ENCODE measurements around the gene SERPINA4.
"Not testable (repeated sequence)": the region's sequence is repeated elsewhere in the genome, so short reads cannot be mapped to it uniquely, and the experiment has no call there.

SERPINA4 gene

GRCh38 chr14:94569381-94570001 lies 8.2 kb downstream of the SERPINA4 start:
- no peak for DNase-seq

DNA sequence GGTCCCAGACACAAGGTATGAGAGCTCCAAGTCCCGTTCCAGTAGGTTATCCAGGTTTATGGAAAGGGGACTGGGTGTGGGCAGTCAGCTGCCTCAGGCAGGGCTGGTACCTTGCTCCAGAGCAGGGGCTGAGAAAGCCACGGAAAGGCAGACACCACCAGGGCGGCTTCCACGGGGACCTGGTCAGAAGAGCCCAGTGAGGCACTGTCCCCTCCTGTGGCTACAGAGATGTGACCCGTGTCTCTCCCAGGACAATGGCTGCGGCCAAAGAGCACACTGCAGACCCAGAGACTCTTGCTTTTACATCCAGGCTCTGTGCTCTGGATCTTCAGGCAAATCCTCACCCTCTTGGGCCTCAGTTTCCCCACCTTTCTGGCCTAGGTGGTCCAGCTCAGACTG lies 8.8 kb downstream of the SERPINA4 start:
- no peak for DNase-seq

- no peak for DNase-seq
Observed at GRCh38 chr14:94570440-94570839, 9.2 kb downstream of the SERPINA4 start.

- no peak for DNase-seq
Observed at GRCh38 chr14:94571395-94571794, 10.2 kb downstream of the SERPINA4 start.

- no peak for DNase-seq
Observed at GRCh38 chr14:94571950-94572349, 10.7 kb downstream of the SERPINA4 start.

DNA sequence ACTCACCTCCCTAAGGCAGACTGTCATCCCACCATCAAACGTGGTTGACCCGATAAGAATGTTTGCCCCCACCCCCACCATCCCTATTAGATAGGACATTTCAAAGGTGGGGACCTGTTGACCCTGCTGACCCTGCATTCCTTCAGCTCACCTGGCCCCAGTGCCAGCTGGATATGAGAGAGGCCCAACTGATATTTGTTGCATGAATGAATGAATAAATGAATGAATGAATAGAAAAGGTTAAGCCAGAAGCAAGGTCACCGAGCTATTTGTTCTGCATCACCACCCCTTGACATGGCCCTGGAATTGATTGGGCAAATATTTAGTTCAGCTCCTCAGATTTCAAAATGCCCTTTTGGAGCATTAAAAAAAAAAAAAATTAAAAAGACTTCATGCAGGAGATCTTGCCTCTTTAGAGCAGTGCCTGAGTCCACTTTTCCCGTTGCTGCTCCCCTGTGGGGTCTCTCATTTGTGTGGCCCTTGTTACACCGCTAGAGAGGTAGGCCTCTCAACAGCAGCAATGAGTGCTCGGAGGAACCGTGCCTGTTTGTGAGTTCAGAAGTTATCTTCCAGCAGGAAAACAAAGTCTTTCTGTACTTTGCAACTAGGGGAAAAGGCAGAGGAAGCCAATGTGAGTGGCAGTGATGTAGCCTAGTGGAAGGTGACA lies 11.5 kb downstream of the SERPINA4 start:
- no peak for DNase-seq

DNA sequence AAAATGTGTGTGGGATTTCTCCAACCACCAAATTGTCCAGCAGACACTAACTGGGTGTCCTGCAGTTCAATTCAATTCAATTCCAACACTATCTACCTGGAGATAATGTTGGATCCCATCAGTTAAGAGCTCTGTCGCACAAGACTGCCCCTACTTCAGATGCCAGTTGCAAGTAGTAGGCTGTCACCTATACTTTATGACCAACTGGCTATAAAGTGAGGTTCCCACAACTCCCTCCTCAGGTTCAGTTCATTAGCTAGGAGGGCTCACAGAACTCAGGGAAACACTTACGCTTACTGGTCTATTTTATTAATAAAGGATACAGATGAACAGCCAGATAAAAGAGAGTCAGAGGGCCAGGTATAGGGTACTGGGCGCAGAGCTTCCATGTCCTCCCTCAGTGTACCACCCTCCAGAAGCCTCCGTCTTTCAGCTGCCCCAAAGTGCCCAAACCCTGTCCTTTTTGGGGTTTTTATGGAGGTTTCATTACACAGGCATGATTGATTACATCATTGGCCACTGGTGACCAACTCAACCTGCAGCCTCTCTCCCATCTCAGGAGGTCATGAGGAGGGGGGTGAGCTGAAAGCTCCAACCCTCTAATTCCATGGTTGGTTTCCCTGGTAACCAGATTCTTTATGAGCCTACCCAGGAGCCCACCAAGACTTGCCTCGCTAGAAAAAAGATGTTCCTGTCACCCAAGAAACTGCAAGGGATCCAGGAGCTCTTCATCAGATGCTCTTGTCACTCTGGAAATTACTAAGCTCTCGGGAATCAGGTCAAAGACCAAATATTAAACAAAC lies 12.4 kb downstream of the SERPINA4 start:
- DNase-seq = no peak

GRCh38 chr14:94574336-94574735 lies 13.1 kb downstream of the SERPINA4 start:
- no peak for DNase-seq

GRCh38 chr14:94575730-94576585 lies 14.7 kb downstream of the SERPINA4 start:
- DNase-seq = no peak

- DNase-seq = not testable (repeated sequence)
Observed at GRCh38 chr14:94577472-94577871, 16.2 kb downstream of the SERPINA4 start.

DNA sequence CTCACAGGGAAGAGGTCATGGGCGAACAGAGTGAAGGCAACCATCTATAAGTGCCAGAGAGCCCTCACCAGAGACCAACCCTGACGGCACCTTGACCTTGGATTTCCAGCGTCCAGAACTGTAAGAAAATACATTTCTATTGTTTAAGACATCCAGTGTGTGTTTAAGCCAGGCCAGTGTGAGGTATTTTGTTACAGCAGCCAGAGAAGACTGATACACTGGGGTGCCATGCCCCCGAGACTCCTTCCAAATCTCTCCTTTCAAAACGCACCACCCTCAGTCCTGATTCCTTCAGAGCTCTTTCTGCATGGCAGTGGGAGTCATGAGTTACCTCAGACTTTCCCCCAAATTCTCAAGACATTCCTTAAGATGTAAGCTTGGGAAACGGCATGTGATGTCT lies 17.5 kb downstream of the SERPINA4 start:
- DNase-seq = no peak

DNA sequence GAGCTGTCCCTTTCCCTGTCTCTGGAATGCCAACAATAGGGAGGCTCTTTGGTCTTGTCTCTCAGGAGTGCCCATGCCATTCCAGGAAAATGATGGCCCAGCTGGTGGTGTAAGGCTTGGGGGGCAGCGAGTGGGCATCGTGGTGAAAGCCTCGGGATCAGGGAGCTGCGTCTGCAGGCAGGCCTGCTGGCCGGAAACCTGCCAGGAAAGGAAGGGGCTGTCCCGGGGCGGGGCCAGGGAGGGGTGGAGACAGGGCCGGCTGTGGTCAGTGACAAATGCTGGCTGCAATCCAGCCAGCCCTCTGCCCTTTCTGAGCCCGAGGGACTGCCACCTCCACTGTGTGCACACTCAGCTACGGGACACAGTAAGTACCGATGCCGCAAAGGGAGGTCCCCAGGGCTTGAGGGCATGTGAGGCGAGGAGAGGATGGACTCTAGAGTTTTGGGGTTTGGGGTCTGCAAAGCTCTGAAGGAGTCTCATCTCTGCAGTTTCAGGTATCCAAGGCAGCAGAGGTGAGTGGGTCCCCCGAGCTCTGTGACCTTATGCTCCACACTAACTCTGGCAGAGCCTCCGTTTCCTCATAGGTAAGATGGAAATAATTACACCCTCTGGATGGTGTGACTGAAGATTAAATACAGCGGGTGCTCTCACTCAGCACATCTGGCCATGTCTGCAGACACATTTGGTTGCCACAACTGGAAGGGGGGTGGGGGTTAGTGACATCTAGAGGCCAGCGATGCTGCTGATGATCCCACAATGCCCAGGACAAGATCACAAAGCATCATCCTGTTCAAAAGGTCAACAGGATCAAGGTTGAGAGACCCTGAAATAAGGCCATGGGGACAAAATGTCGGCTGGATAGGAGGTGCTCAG lies 20.1 kb downstream of the SERPINA4 start, which contains the start of gene SERPINA5:
SERPINA5 (plus strand) TSS at position 300 of the 873 bp plus-strand sequence. CDS start 5,937 bp downstream, outside the sequence.
- DNase-seq = no peak

- no peak for DNase-seq
Observed at GRCh38 chr14:94582199-94582750, 21.0 kb downstream of the SERPINA4 start.

GRCh38 chr14:94582851-94583250 lies 21.6 kb downstream of the SERPINA4 start:
- no peak for DNase-seq

- no peak for DNase-seq
Observed at GRCh38 chr14:94583557-94583956, 22.3 kb downstream of the SERPINA4 start.

DNA sequence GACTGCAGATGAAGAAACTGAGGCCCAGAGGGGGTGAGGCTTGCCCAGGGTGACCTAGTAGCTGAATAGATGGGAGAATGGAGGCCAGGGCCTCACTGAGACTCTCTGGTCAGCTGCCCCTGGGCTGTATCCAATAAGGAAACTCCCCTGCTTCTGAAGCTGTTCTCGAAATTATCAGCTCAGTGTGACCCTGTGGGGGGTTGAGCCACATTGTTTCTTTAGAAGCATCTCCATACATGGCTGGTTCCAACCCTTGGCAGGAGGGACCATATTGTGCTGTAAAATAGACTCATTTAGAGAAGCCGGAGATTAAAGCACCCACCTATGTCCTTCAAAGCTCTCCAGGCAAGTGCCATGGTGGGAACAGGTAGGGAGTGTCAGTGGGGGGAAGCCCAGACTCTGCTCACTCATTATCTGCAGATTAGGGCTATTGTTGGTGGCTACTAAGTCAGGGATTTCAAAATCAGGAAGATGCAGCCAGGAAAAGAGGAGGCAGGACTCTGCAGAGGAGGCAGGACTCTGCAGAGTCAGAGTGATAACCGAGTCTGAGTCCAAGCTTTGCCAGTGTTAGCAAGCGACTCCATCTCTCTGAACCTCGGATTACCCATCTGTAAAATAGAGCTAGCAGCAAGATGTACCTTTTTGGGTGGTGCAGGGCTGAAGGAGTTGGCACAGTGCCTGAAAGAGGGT lies 23.5 kb downstream of the SERPINA4 start:
- DNase-seq = no peak

DNA sequence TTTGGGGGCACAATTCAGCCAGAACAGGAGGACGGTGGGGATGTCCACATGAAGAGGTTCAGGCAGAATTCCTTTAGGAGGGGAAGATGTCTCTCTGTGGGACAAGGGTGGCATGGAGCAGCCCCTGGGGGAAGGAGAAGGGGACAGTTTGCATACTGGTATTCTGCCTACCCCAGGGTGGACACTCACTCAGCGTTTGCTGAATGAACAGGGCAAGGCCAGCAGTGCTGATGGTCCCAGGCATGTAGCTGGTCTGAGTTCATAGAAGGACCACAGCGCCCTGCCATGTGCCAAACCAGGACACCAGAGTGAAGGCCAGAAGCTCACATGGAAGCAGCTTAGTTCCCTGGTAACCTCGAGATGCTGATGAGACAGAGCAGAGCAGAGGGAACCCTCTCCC lies 25.4 kb downstream of the SERPINA4 start:
- DNase-seq = no peak

GRCh38 chr14:94588311-94588710 lies 27.1 kb downstream of the SERPINA4 start:
- no peak for DNase-seq

GRCh38 chr14:94591073-94591472 lies 29.8 kb downstream of the SERPINA4 start:
- no peak for DNase-seq

- no peak for DNase-seq
Observed at GRCh38 chr14:94591871-94592270, 30.6 kb downstream of the SERPINA4 start.

DNA sequence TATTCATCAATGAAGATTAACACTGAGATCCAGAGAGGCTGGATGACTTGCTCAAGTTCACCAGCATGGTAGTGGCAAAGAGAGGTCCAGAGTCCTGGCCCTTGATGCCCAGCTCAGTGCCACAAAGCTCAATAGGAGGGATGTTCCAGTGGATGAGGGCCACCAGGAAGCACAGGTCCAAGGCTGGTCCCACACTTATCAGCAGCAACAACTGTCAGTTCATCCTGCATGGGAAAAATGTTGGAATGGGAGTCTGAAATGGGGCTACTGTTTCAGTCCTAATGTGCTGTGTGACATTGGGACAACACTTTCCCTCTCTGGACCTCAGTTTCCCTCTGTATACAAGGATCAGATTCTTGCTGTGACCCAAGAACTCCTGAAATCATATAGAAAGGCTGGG lies 31.2 kb downstream of the SERPINA4 start:
- DNase-seq = no peak

All from activated CD4-positive, alpha-beta T cell treated with anti-CD3 and anti-CD28 coated beads, Interleukin-10, Interleukin-2, amounts not matched to agents 100 ng/mL and 50 ng/mL, durations not matched to agents 16 hours and 8 hours (primary cell).